ENCODE data around the gene ADAM22.
"Not testable (repeated sequence)": the region's sequence is repeated elsewhere in the genome, so short reads cannot be mapped to it uniquely, and the experiment has no call there.

The ADAM22 gene

DNA sequence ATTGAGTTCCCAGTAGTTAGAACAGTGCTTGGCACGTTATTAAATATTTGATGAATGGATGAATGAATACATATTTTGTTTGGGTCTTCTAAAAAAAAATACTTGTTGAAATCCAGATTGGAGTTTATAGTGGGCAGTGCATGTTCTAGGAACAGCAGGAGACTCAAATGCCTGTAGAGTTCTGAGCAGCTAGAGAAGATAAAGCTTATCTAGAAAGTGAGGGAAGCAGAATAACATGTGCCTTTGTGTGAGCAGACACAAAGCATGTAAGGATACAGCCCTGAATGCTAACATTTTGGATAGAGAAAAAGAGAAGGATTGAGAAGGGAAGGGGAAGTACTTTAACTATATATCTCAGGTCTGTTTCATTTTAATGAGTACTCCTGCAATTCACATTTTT lies 213.9 kb downstream of the ADAM22 start:
- Histone ChIP-seq H3K27ac (ENCODE audit: low read length) (no peak overlapping the region), H3K27me3 (ENCODE audit: insufficient read depth, low read length) (no peaks in the 10 kb centered on the region), H3K4me1 (ENCODE audit: insufficient read depth, low read length) (peaks cover under 1% of the 10 kb centered on the region; the same call in 1 of the 2 replicates), H3K9ac (ENCODE audit: low read depth, low read length) (no peak overlapping the region), H3K36me3 (ENCODE audit: insufficient read depth, low read depth, low read length) (no peaks in the 10 kb centered on the region; the same call in 1 of the 2 replicates), H3K4me3 (ENCODE audit: low read length) (no peak overlapping the region), H3K9me3 (ENCODE audit: insufficient read depth, low read depth, low read length) (no peaks in the 10 kb centered on the region)

DNA sequence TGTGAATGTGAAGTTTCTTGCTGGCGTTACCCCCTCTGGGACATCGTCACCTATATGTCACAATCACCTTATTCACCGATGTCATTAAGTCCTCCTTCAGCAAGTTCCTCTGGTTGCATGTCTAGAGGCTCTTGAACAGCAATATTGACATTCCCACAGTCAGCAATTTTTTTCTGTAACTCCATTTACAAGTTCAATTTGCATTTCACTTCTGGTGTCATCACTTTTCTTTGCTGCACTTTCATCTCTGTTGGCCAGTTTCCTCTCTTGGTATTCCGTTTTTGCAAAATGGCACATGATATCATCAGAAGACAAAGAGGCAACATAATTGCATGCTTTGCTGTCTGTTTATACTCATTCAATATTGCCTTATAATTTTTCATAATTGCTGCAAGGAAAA lies 216.0 kb downstream of the ADAM22 start:
- H3K9me3 ChIP-seq (ENCODE audit: insufficient read depth, low read depth, low read length): no peaks in the 10 kb centered on the region
- H3K27ac ChIP-seq (ENCODE audit: low read length): no peak overlapping the region
- no peaks in the 10 kb centered on the region; the same call in 1 of the 2 replicates for H3K36me3 ChIP-seq (ENCODE audit: insufficient read depth, low read depth, low read length)
- no peaks in the 10 kb centered on the region for H3K27me3 ChIP-seq (ENCODE audit: insufficient read depth, low read length)
- H3K4me3 ChIP-seq (ENCODE audit: low read length): no peak overlapping the region
- H3K4me1 ChIP-seq (ENCODE audit: insufficient read depth, low read length): peaks cover 11% of the 10 kb centered on the region
- no peak overlapping the region for H3K9ac ChIP-seq (ENCODE audit: low read depth, low read length)

DNA sequence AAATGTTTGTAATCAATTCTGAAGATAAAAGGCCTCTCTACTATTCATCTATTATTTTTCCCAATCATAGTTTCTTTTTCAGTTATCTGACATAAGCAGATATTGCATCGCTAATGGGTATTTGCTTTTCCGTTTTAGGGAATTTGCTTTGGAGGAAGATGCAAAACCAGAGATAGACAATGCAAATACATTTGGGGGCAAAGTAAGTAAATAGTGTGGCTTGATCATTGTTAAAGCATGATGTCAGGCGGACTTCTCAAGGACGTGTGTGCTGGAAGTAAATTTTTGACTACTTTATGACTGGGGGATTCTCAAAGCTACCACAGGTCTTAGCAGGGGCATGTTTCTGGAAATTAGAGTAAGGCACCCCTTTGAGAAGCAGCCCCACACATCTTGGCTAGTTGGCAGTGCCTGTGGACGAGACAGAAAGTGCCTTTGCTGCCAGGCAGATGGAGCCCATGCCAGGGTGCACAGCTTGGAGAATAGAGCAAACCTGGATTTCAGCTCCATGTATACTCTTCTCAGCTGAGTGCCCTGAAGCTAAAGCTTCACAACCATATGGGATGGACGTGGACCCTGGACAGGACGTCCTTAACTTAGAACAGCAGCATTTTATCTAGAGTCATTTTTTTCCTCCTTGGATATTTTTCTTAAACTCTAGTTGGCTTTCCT lies 217.2 kb downstream of the ADAM22 start:
- Histone ChIP-seq H3K27ac (ENCODE audit: low read length) (no peak overlapping the region), H3K9ac (ENCODE audit: low read depth, low read length) (no peak overlapping the region), H3K4me1 (ENCODE audit: insufficient read depth, low read length) (peaks cover 11% of the 10 kb centered on the region), H3K4me3 (ENCODE audit: low read length) (no peak overlapping the region), H3K27me3 (ENCODE audit: insufficient read depth, low read length) (no peaks in the 10 kb centered on the region), H3K9me3 (ENCODE audit: insufficient read depth, low read depth, low read length) (no peaks in the 10 kb centered on the region), H3K36me3 (ENCODE audit: insufficient read depth, low read depth, low read length) (no peaks in the 10 kb centered on the region; the same call in 1 of the 2 replicates)

DNA sequence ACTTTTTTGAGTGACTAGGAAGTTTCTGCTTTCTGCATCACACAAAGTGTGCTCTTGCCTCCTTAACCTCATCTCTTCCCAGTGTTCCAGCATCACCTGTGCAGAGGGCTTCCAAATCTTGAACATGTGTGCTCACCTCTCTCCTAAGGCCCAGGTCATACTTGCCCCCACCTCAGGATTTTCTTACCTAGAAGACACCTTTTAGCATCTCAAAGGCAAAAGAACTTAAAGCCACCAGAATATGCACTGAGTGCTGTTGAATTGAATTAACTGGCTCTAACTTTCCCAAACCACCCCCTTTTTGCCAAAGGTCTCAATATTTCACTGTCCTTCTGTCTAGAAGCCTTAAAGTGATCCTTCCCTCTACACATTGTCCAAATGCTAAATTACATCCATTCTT lies 219.3 kb downstream of the ADAM22 start:
- Histone ChIP-seq H3K9ac (ENCODE audit: low read depth, low read length) (no peak overlapping the region), H3K4me3 (ENCODE audit: low read length) (no peak overlapping the region), H3K27me3 (ENCODE audit: insufficient read depth, low read length) (no peaks in the 10 kb centered on the region), H3K27ac (ENCODE audit: low read length) (no peak overlapping the region), H3K4me1 (ENCODE audit: insufficient read depth, low read length) (peaks cover 14% of the 10 kb centered on the region), H3K36me3 (ENCODE audit: insufficient read depth, low read depth, low read length) (peaks cover 2% of the 10 kb centered on the region; the same call in 1 of the 2 replicates), H3K9me3 (ENCODE audit: insufficient read depth, low read depth, low read length) (peaks cover 3% of the 10 kb centered on the region; the same call in 1 of the 2 replicates)

DNA sequence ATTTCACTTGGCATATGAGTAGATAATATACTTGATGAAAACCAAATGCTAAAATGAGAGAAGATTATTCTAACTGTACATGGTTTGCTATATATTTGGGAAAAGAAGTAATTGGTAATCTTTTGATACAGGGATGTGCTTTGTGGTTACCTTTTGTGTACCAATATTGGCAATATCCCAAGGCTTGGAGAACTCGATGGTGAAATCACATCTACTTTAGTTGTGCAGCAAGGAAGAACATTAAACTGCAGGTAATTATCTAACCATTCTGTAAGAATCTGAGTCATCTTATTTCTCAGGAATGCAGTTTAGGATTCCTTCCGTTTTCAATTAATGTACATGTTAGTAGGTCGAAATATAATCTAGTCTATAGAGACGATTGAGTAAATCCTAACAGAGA lies 221.7 kb downstream of the ADAM22 start:
- peaks cover 14% of the 10 kb centered on the region for H3K4me1 ChIP-seq (ENCODE audit: insufficient read depth, low read length)

DNA sequence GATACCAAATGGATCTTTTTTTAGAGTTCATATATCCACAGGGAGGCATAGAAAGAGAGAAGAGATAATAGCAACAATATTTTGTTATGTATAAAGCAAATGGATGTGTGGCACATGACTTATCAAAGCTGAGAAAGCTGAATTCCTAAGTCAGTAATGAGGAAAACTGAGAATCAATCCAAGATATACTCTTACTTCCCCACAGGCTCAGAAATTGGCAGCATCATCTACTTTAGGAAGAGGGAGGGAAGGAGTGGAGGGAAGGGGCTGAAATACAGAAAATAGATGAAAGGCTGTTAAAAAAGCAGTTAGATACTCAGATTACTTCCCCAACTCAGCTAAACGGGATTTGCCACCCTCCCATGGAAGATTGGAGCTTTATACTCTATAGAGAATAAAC lies 222.3 kb downstream of the ADAM22 start:
- Histone ChIP-seq H3K4me1 (ENCODE audit: insufficient read depth, low read length) (peaks cover 14% of the 10 kb centered on the region), H3K27me3 (ENCODE audit: insufficient read depth, low read length) (no peaks in the 10 kb centered on the region), H3K9me3 (ENCODE audit: insufficient read depth, low read depth, low read length) (peaks cover 12% of the 10 kb centered on the region; the same call in 1 of the 2 replicates), H3K36me3 (ENCODE audit: insufficient read depth, low read depth, low read length) (0 out of 2 replicates have a peak, but pooled peaks cover 3% of the 10 kb centered on the region), H3K27ac (ENCODE audit: low read length) (no peak overlapping the region), H3K4me3 (ENCODE audit: low read length) (no peak overlapping the region), H3K9ac (ENCODE audit: low read depth, low read length) (no peak overlapping the region)

More for the DNA sequence above, 221.7 kb downstream of the ADAM22 start:
- Histone ChIP-seq H3K27ac (ENCODE audit: low read length) (no peak overlapping the region), H3K4me3 (ENCODE audit: low read length) (no peak overlapping the region), H3K27me3 (ENCODE audit: insufficient read depth, low read length) (no peaks in the 10 kb centered on the region), H3K9me3 (ENCODE audit: insufficient read depth, low read depth, low read length) (peaks cover 12% of the 10 kb centered on the region; the same call in 1 of the 2 replicates), H3K36me3 (ENCODE audit: insufficient read depth, low read depth, low read length) (peaks cover 3% of the 10 kb centered on the region; the same call in 1 of the 2 replicates), H3K9ac (ENCODE audit: low read depth, low read length) (no peak overlapping the region)

DNA sequence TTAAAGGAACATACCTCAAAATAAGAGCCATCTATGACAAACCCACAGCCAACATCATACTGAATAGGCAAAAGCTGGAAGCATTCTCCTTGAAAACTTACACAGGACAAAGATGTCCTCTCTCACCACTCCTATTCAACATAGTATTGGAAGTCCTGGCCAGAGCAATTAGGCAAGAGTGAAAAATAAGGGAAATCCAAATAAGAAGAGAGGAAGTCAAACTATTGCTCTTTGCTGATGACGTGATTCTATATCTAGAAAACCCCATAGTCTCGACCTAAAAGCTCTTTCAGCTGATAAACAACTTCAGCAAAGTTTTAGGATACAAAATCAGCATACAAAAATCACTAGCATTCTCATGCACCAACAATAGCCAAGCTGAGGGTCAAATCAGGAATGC lies 225.7 kb downstream of the ADAM22 start:
- H3K9me3 ChIP-seq (ENCODE audit: insufficient read depth, low read depth, low read length): peaks cover 12% of the 10 kb centered on the region; the same call in 1 of the 2 replicates
- not testable (repeated sequence) for H3K27ac ChIP-seq (ENCODE audit: low read length); H3K27me3 ChIP-seq (ENCODE audit: insufficient read depth, low read length); H3K4me3 ChIP-seq (ENCODE audit: low read length); H3K9ac ChIP-seq (ENCODE audit: low read depth, low read length); H3K36me3 ChIP-seq (ENCODE audit: insufficient read depth, low read depth, low read length); H3K4me1 ChIP-seq (ENCODE audit: insufficient read depth, low read length)

DNA sequence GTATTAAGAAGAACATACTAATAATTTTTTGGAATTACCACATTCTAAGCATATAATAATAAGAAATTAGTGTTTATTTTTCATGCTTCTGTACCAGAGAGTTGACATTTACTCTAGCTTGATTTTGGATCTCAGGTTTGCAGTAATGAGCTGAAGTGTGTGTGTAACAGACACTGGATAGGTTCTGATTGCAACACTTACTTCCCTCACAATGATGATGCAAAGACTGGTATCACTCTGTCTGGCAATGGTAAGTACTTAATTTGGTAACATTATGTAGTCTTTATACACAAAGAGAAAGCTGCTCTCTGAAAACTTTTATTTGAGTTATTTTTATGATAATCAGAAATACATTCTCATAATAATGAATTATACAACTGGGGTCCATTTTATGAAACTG lies 231.6 kb downstream of the ADAM22 start:
- H3K4me3 ChIP-seq (ENCODE audit: low read length): no peak overlapping the region
- H3K36me3 ChIP-seq (ENCODE audit: insufficient read depth, low read depth, low read length): no peaks in the 10 kb centered on the region
- no peak overlapping the region for H3K27ac ChIP-seq (ENCODE audit: low read length)
- no peaks in the 10 kb centered on the region for H3K4me1 ChIP-seq (ENCODE audit: insufficient read depth, low read length)
- no peaks in the 10 kb centered on the region for H3K9me3 ChIP-seq (ENCODE audit: insufficient read depth, low read depth, low read length)
- no peak overlapping the region for H3K9ac ChIP-seq (ENCODE audit: low read depth, low read length)
- no peaks in the 10 kb centered on the region for H3K27me3 ChIP-seq (ENCODE audit: insufficient read depth, low read length)

DNA sequence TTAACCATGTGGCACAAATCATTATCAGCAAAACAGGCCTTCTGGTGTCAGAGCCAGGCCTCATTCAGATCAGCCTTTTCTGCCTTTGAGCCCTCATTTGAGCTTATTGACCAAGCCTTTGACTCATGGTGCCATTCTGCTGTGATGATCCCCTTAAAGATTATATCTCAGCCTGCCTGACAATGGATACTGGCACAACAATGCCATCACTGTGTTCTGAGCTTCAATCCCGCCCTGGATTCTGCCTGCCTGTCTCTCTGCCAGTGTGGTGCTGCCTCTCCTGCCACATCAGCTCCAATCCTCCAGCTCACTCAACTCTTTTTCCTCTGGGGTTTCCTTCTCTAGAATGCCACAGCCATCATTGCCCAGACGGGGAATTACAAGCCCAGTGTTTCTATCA lies 233.2 kb downstream of the ADAM22 start:
- Histone ChIP-seq H3K4me3 (ENCODE audit: low read length) (no peak overlapping the region), H3K27me3 (ENCODE audit: insufficient read depth, low read length) (no peaks in the 10 kb centered on the region), H3K4me1 (ENCODE audit: insufficient read depth, low read length) (no peaks in the 10 kb centered on the region), H3K9ac (ENCODE audit: low read depth, low read length) (no peak overlapping the region), H3K27ac (ENCODE audit: low read length) (no peak overlapping the region), H3K36me3 (ENCODE audit: insufficient read depth, low read depth, low read length) (no peaks in the 10 kb centered on the region), H3K9me3 (ENCODE audit: insufficient read depth, low read depth, low read length) (no peaks in the 10 kb centered on the region)

DNA sequence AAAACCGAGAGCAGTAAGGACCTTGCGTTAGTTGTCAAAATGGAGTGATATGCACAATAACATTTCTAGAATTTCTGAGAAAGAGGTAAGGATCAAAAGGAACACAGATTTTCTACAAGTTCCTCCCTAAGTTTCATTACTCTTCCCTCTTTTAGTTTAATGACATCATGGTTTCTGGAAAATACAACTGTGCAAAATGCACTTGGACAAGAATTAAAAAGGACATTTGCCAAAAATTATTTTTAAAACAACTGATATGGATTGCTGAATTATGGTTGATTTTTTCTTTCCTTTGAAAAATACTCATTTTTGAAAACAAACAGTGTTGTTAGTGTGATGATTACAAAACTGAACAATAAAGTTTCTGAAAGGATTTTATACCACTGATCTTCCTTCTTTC lies 233.7 kb downstream of the ADAM22 start:
- Histone ChIP-seq H3K4me3 (ENCODE audit: low read length) (no peak overlapping the region), H3K36me3 (ENCODE audit: insufficient read depth, low read depth, low read length) (no peaks in the 10 kb centered on the region), H3K9me3 (ENCODE audit: insufficient read depth, low read depth, low read length) (no peaks in the 10 kb centered on the region), H3K4me1 (ENCODE audit: insufficient read depth, low read length) (no peaks in the 10 kb centered on the region), H3K9ac (ENCODE audit: low read depth, low read length) (no peak overlapping the region), H3K27ac (ENCODE audit: low read length) (no peak overlapping the region), H3K27me3 (ENCODE audit: insufficient read depth, low read length) (no peaks in the 10 kb centered on the region)

DNA sequence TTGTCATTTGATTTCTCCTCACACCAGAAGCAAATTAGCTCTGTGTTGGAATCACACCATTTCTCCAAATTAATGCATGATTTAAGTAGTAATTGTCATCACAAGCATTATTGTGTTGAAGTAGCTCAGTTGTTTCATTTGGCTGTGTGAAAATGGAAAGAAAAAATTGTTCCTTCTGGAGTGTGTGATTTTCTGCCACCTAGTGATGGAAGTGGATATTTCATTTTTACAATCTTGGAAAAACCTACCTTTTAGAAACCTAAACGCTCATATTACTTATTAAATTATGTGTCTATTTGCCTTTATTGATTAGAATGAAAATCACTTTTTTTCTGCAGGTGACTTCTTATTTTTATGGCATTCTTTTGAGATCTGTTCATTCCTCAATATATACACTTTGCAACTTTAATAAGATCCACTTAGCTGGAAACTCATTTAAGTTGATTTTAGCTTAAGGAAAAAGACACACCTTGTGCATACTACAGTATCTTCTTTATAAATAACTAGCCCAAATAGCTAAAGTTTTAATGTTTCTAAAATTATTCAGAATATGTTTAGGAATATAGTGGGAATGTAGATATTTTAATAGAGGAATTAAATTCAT lies 235.8 kb downstream of the ADAM22 start:
- Histone ChIP-seq H3K4me1 (ENCODE audit: insufficient read depth, low read length) (no peaks in the 10 kb centered on the region), H3K27me3 (ENCODE audit: insufficient read depth, low read length) (no peaks in the 10 kb centered on the region), H3K9ac (ENCODE audit: low read depth, low read length) (no peak overlapping the region), H3K9me3 (ENCODE audit: insufficient read depth, low read depth, low read length) (no peaks in the 10 kb centered on the region), H3K4me3 (ENCODE audit: low read length) (no peak overlapping the region), H3K36me3 (ENCODE audit: insufficient read depth, low read depth, low read length) (no peaks in the 10 kb centered on the region), H3K27ac (ENCODE audit: low read length) (no peak overlapping the region)

DNA sequence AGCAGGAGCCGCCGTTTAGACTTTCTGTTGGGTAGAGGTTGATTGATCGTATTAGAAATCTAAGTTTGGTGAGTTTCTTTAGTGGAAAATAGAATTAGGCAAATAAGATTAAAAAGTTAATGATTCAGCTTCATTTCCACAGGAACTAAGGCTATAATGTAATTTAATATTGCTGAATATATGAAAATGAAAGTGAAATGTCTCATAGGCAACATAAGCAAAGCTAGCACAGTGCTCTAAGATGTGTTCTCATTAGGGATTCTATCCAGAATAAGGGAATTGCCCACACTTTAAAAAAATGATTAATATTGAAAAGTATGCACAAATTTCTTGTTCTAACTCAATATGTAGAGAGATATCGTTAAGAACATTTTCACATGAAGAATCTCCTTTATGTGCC lies 238.8 kb downstream of the ADAM22 start:
- no peaks in the 10 kb centered on the region for H3K9me3 ChIP-seq (ENCODE audit: insufficient read depth, low read depth, low read length)
- no peaks in the 10 kb centered on the region for H3K27me3 ChIP-seq (ENCODE audit: insufficient read depth, low read length)
- H3K9ac ChIP-seq (ENCODE audit: low read depth, low read length): no peak overlapping the region
- H3K4me3 ChIP-seq (ENCODE audit: low read length): no peak overlapping the region
- H3K4me1 ChIP-seq (ENCODE audit: insufficient read depth, low read length): no peaks in the 10 kb centered on the region
- H3K36me3 ChIP-seq (ENCODE audit: insufficient read depth, low read depth, low read length): no peaks in the 10 kb centered on the region
- H3K27ac ChIP-seq (ENCODE audit: low read length): no peak overlapping the region

Data from iPS-20b (cell line).